ENCODE measurements around the gene C1QA. TPM values are rescaled to one million over a fixed set of nuclear protein-coding genes. Genes with fewer than 3 reads are reported as not detected.

C1QA gene
- total RNA-seq, 1 experiment from 2014 or later, result not detected

DNA sequence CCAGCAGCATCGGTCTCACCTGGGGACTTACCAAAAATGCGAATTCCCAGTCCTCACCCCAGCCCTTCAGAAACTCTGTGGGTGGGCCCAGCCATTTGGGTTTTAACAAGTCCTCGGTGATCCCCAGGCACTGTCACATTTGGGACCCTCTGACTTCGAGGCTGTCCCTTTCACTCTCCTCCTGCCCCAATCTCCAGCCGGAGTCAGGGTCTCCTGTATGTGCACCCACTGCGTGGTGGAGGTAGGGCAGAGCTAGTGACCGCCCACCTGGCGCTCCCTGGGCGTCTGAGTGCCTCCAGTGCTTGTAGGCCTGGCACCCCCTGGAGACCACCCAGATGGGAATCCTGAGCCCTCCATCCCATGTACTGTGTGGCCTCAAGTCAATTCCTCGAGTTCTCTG is 42.0 kb upstream of the C1QA start:
- DNase-seq (ENCODE audit: low spot score), result no peak
- no peaks in the 10 kb centered on the region for H3K36me3 ChIP-seq (ENCODE audit: insufficient read depth, low read length, poor library complexity, severe bottlenecking)
- no TSS peak for BruUV-seq (replicated peaks)
- no peaks in the 10 kb centered on the region for H3K9me3 ChIP-seq (ENCODE audit: low read depth, low read length, poor library complexity, severe bottlenecking)
- peaks cover 57% of the 10 kb centered on the region for H3K27me3 ChIP-seq (replicated peaks; ENCODE audit: insufficient read depth, low read depth, low read length, poor library complexity)
- CTCF ChIA-PET, result no interaction called here
- no peaks in the 10 kb centered on the region for H3K4me1 ChIP-seq (ENCODE audit: insufficient read depth, low read length, poor library complexity, severe bottlenecking)
- intact Hi-C loops (cut with micrococcal nuclease; ENCODE audit: unreplicated experiment), result no loop called here
- no peak overlapping the region for H3K4me3 ChIP-seq (ENCODE audit: low read depth, low read length, poor library complexity, severe bottlenecking)
- POLR2A ChIA-PET (ENCODE audit: low non-redundant PET), result no interaction called here
- TF ChIP-seq EZH2 (IDR thresholded peaks at IDR 0.05; ENCODE audit: borderline replicate concordance, low read depth, low read length, poor library complexity, severe bottlenecking) (no peak), CTCF (conservative IDR thresholded peaks at IDR 0.05; ENCODE audit: low read depth, low read length) (no peak)
- no peak overlapping the region for H3K27ac ChIP-seq (ENCODE audit: low read depth, low read length, poor library complexity, severe bottlenecking)

- no peak for TF ChIP-seq EZH2 (IDR thresholded peaks at IDR 0.05; ENCODE audit: borderline replicate concordance, low read depth, low read length, poor library complexity, severe bottlenecking)
- no peak for TF ChIP-seq CTCF (conservative IDR thresholded peaks at IDR 0.05; ENCODE audit: low read depth, low read length)
Measured at GRCh38 chr1:22595108-22595507, 41.3 kb upstream of the C1QA start.

DNA sequence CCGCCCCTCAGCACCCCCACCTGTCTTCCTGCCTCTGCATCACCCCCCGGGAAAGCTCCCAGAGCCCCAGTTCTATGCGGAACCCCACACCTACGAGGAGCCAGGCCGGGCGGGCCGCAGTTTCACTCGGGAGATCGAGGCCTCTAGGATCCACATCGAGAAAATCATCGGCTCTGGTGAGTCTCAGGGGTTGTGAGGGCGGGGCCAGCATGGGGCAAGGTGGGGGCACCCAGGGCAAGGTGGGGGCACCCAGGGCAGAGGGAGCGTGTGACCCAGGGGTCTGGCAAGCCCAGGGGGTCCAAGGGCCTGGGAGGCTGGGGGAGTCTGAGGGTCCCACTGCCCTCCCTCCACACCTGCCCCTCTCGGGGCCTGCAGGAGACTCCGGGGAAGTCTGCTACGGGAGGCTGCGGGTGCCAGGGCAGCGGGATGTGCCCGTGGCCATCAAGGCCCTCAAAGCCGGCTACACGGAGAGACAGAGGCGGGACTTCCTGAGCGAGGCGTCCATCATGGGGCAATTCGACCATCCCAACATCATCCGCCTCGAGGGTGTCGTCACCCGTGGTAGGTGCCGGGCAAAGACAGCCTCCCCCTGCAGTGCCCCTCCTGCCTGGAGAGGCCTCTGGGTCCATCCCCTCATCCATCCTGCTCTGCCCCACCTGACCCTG is 39.0 kb upstream of the C1QA start:
- Histone ChIP-seq H3K36me3 (ENCODE audit: insufficient read depth, low read length, poor library complexity, severe bottlenecking) (no peaks in the 10 kb centered on the region), H3K27me3 (replicated peaks; ENCODE audit: insufficient read depth, low read depth, low read length, poor library complexity) (peaks cover 60% of the 10 kb centered on the region), H3K4me3 (ENCODE audit: low read depth, low read length, poor library complexity, severe bottlenecking) (no peak overlapping the region), H3K4me1 (ENCODE audit: insufficient read depth, low read length, poor library complexity, severe bottlenecking) (no peaks in the 10 kb centered on the region), H3K27ac (ENCODE audit: low read depth, low read length, poor library complexity, severe bottlenecking) (no peak overlapping the region), H3K9me3 (ENCODE audit: low read depth, low read length, poor library complexity, severe bottlenecking) (no peaks in the 10 kb centered on the region)
- no TSS peak for BruUV-seq (replicated peaks)
- TF ChIP-seq CTCF (conservative IDR thresholded peaks at IDR 0.05; ENCODE audit: low read depth, low read length) (no peak), EZH2 (IDR thresholded peaks at IDR 0.05; ENCODE audit: borderline replicate concordance, low read depth, low read length, poor library complexity, severe bottlenecking) (no peak)
- intact Hi-C loops (cut with micrococcal nuclease; ENCODE audit: unreplicated experiment), result no loop called here
- DNase-seq (ENCODE audit: low spot score), result no peak
- CTCF ChIA-PET, result no interaction called here
- POLR2A ChIA-PET (ENCODE audit: low non-redundant PET), result interaction anchor here (0.7 kb wide), 1 partner anchor 500 kb away, joined by 9 read pairs; no protein-coding TSS in a partner anchor

More at GRCh38 chr1:22595108-22595507, 41.3 kb upstream of the C1QA start:
- H3K4me1 ChIP-seq (ENCODE audit: insufficient read depth, low read length, poor library complexity, severe bottlenecking), result no peaks in the 10 kb centered on the region
- H3K4me3 ChIP-seq (ENCODE audit: low read depth, low read length, poor library complexity, severe bottlenecking), result no peak overlapping the region
- no peaks in the 10 kb centered on the region for H3K36me3 ChIP-seq (ENCODE audit: insufficient read depth, low read length, poor library complexity, severe bottlenecking)
- no TSS peak for BruUV-seq (replicated peaks)
- ChIA-PET CTCF (no interaction called here), POLR2A (ENCODE audit: low non-redundant PET) (no interaction called here)
- H3K27me3 ChIP-seq (replicated peaks; ENCODE audit: insufficient read depth, low read depth, low read length, poor library complexity), result peaks cover 54% of the 10 kb centered on the region
- H3K9me3 ChIP-seq (ENCODE audit: low read depth, low read length, poor library complexity, severe bottlenecking), result no peaks in the 10 kb centered on the region
- no peak for DNase-seq (ENCODE audit: low spot score)
- intact Hi-C loops (cut with micrococcal nuclease; ENCODE audit: unreplicated experiment), result no loop called here
- no peak overlapping the region for H3K27ac ChIP-seq (ENCODE audit: low read depth, low read length, poor library complexity, severe bottlenecking)

Data from A673 (cell line).